Retina (tissue), 1 donor: ENCODE results near the gene FAM114A2.
"Not testable (repeated sequence)": the region's sequence is repeated elsewhere in the genome, so short reads cannot be mapped to it uniquely, and the experiment has no call there.

Experiments
- DNase-seq: peaks from one replicate; pipeline ENCODE4 v3.0.0-alpha.2; 2016

The FAM114A2 gene

DNA sequence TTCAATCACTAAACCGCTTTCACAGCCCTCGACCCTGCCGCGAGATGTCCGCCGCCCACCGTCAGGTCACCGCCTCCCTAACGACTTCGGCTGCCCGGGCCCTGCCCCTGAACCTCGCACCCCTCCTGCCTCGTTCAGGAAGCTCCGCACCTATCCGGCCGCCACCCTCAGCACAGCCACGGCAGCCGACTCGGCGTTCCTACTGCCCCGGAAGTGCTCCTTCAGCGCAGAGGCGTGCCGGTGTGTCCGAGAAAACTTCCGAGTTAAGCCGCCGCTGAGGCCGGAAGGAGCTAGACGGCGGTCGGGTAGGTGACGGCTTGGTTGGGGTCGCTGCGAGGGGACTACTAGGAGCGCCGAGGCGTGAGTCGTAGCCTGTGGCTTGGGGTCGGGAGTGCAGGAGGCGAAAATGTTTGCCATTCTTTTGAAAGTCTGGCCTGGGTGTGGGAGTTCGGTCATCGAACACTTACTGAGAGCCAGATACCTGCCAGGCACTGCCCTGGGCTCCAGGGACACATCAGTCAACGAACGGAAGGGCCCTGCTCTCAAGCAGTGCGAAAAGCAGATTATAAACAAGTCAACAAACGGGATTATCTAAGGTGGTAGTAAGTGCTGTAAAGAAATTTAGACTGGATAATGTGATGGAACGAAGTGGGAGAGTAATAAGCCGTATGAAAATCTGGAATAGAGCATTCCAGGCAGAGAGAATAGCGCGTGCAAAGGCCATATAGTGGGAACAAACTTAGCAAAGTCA, at the start of gene FAM114A2, which contains the start of gene MFAP3:
Gene FAM114A2, minus strand, starts transcription at position 204 of the 751 bp plus-strand sequence. CDS start 3,957 bp downstream, outside the sequence.
Gene MFAP3, plus strand, starts transcription at position 261 of the 751 bp plus-strand sequence. CDS start 10,756 bp downstream, outside the sequence.
- peak; percentile 94 for DNase-seq

DNA sequence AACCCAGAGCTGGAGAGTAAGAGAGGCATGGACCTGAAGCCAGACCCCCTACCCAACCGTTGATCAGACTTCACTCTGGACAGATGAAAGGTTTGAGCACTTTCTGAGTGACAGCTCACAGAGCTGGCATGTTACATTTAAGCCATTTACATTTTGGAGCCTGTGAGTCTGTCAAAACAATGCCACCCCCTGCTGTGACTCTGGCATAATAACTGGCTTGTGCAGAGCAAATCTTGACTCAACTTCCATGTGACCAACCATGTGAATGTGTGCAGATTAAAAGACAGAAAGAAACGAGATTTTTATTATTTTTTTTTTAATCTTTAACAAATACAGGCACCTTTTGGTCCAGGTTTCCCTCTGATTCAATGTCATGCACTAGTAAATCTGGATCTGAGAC, 48.5 kb upstream of the FAM114A2 start:
- peak; percentile 60 for DNase-seq

GRCh38 chr5:154086641-154087040, 47.9 kb upstream of the FAM114A2 start:
- DNase-seq = no peak

GRCh38 chr5:154086146-154086545, 47.4 kb upstream of the FAM114A2 start:
- DNase-seq = no peak

- DNase-seq = peak; percentile 69
Observed at GRCh38 chr5:154084062-154084639, 45.4 kb upstream of the FAM114A2 start.

DNA sequence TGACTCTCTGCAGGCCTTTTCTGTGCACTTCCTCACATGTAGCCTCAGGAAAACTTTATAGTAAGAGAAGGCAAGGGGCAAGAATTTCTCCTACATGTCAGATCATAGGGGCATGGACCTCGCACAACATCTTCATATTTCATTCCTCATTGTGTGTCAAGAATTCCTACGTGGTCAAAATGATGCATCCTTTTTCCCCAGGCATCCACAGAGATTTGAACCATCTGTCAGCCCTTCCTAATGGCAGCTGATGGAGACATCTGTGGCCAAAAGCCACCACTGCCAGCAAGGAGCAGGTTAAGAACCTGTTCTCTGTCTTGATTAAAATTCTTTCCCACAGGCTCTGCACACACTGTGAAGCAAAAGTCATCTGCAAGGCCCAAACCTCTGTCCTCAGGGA, 42.5 kb upstream of the FAM114A2 start:
- DNase-seq = no peak

GRCh38 chr5:154078272-154078671, 39.6 kb upstream of the FAM114A2 start:
- DNase-seq = no peak

GRCh38 chr5:154077696-154078095, 39.0 kb upstream of the FAM114A2 start:
- no peak for DNase-seq

GRCh38 chr5:154076240-154076922, 37.7 kb upstream of the FAM114A2 start:
- no peak for DNase-seq

GRCh38 chr5:154072414-154073171, 33.9 kb upstream of the FAM114A2 start:
- DNase-seq = peak; percentile 93

- no peak for DNase-seq
Observed at GRCh38 chr5:154071799-154072413, 33.2 kb upstream of the FAM114A2 start.

GRCh38 chr5:154069854-154070253, 31.1 kb upstream of the FAM114A2 start:
- not testable (repeated sequence) for DNase-seq

DNA sequence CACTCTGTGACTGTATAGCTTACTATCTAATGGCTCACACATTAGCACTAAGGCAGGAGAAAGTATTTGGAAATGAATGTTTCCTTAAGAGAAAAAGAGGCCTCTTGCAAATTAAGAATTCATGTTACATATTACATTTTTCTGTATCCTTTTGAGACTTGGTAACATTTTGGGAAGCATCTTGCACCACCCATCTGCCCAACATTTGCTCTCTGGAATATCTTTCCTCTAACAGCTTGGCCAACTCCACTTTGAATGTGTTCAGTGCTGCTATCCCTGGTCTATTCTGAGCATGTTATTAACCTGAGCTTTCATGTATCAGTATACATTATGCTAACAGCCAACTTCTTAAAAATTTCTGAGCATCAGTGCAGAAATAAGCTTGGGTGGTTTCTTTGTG, 27.3 kb upstream of the FAM114A2 start:
- no peak for DNase-seq

DNA sequence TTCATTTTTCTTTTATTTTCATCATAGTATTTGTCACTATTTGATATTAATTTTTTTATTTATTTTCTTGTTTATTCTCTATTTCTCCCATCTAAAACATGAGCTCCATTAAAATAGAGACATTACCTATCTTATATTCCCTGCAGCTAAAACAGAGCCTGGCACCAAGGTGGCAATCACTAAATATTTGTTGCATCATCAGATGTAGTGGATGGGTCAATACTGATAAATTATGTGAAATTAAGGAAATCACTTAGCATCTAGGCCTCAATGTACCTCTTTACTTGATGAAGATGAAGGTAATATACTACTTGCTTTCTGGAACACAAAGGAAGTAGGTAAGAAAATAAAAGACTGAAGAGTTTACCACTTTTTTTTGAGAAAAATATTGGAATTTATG, 24.7 kb upstream of the FAM114A2 start:
- no peak for DNase-seq

- DNase-seq = no peak
Observed at GRCh38 chr5:154060606-154061005, 21.9 kb upstream of the FAM114A2 start.

- no peak for DNase-seq
Observed at GRCh38 chr5:154059583-154059982, 20.9 kb upstream of the FAM114A2 start.

- DNase-seq = no peak
Observed at GRCh38 chr5:154059039-154059430, 20.3 kb upstream of the FAM114A2 start.

GRCh38 chr5:154058055-154059038, 19.6 kb upstream of the FAM114A2 start:
- no peak for DNase-seq

DNA sequence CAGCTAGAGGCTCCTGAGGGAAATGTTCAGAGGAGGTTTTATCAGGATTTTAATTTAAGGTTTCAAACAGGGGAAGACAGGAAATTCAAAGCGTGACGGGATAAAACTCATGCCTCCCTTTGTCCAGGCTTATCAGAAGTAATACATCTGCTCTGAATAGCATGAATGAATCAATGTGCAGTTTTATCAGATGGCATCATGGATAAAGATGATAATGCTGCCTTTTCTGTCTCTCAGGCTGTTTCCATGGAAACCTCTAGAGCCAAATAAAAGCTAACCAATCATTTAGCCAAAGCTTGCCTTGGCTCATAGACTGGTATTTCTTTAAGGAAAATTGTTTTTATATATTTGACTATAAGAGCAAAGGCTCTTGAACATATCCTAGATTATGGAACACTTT, 16.5 kb upstream of the FAM114A2 start:
- DNase-seq = no peak

GRCh38 chr5:154053468-154053867, 14.8 kb upstream of the FAM114A2 start:
- no peak for DNase-seq

DNA sequence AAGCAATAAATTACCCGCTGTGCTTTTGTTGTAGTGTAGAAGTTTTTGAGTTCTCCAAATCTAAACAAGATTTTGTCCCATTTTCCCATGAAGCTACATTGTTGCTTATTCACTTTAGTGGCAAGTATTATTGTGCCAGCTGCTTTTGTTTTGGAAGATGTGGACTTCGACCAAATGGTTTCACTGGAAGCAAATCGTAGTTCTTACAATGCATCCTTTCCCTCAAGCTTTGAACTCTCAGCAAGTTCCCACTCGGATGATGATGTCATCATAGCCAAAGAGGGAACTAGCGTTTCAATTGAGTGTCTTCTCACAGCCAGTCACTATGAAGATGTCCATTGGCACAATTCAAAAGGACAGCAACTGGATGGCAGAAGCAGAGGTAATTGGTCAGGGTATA, 10.9 kb upstream of the FAM114A2 start:
- DNase-seq = peak; percentile 74
